DND-41 (cell line): ENCODE results near the gene SETSIP.

Source experiments
- ATAC-seq: fragments of 200-7000 bp; cut with Tn5 transposase; 3 replicates; pipeline ENCODE4 v1.9.1; 2021; ENCODE audit warnings: low read depth; ENCODE audit not compliant: insufficient read depth
- DNase-seq: peaks from one replicate; pipeline ENCODE4 v3.0.0-alpha.2; 2020
- H2AFZ ChIP-seq: 2 replicates; pipeline ENCODE4 v1.6.0; 2012; ENCODE audit warnings: low read depth, low read length
- H3K27ac ChIP-seq: 2 replicates; pipeline ENCODE4 v1.5.1; 2012; ENCODE audit warnings: low read length, inconsistent platforms
- H3K27me3 ChIP-seq: fragments of 200-600 bp; sonication (generic); 2 replicates; pipeline ENCODE4 v1.6.0; 2012; ENCODE audit warnings: low read length, mild to moderate bottlenecking, inconsistent platforms; ENCODE audit not compliant: insufficient read depth, poor library complexity
- H3K36me3 ChIP-seq: 2 replicates; pipeline ENCODE4 v1.5.1; 2012; ENCODE audit warnings: low read length, inconsistent platforms; ENCODE audit not compliant: insufficient read depth
- H3K4me1 ChIP-seq: 2 replicates; pipeline ENCODE4 v1.5.1; 2012; ENCODE audit warnings: mild to moderate bottlenecking, low read length; ENCODE audit not compliant: insufficient read depth
- H3K4me2 ChIP-seq: 2 replicates; pipeline ENCODE4 v1.6.0; 2012; ENCODE audit warnings: mild to moderate bottlenecking, moderate library complexity, low read length, inconsistent platforms; ENCODE audit not compliant: insufficient read depth
- H3K4me3 ChIP-seq, 2 experiments: fragments of 200-600 bp in 1 of 2; shearing (Covaris generic) in 1 of 2; 2 replicates each; pipeline ENCODE4 v1.5.1; 2012 to 2016; ENCODE audit warnings: inconsistent platforms in 2 of 2, low read length in 2 of 2, mild to moderate bottlenecking in 2 of 2, low read depth in 1 of 2, moderate library complexity in 1 of 2
- H3K79me2 ChIP-seq: 2 replicates; pipeline ENCODE4 v1.6.0; 2012; ENCODE audit warnings: low read length, inconsistent platforms; ENCODE audit not compliant: insufficient read depth
- H3K9ac ChIP-seq: 2 replicates; pipeline ENCODE4 v1.6.0; 2012; ENCODE audit warnings: low read depth, mild to moderate bottlenecking, inconsistent platforms, low read length, moderate library complexity
- H3K9me3 ChIP-seq: 2 replicates; pipeline ENCODE4 v1.5.1; 2012; ENCODE audit warnings: low read length, moderate library complexity, mild to moderate bottlenecking, inconsistent platforms; ENCODE audit not compliant: insufficient read depth, severe bottlenecking
- H4K20me1 ChIP-seq: 2 replicates; pipeline ENCODE4 v1.6.0; 2012; ENCODE audit warnings: low read length; ENCODE audit not compliant: insufficient read depth
- CTCF ChIP-seq: IDR thresholded peaks from 2 replicates; pipeline ENCODE4 v1.5.1; 2012; ENCODE audit warnings: borderline replicate concordance, low read length, moderate library complexity, mild to moderate bottlenecking; ENCODE audit not compliant: poor library complexity, severe bottlenecking; ENCODE audit errors: extremely low read depth
- EZH2 ChIP-seq: IDR thresholded peaks from 3 replicates; pipeline ENCODE4 v1.6.1; 2012; ENCODE audit warnings: borderline replicate concordance, low read depth, mild to moderate bottlenecking, moderate library complexity, low read length, inconsistent platforms; ENCODE audit not compliant: severe bottlenecking

SETSIP gene

GRCh38 chr1:92031281-92032110 lies 43.7 kb downstream of the SETSIP start:
- peaks cover 35% of the 10 kb centered on the region for H3K4me1 ChIP-seq
- no peaks in the 10 kb centered on the region for H3K79me2 ChIP-seq
- no peaks in the 10 kb centered on the region for H4K20me1 ChIP-seq
- peak overlapping the region; percentile 89 for H3K9ac ChIP-seq
- peaks cover 12% of the 10 kb centered on the region; the same call in 1 of the 2 replicates for H3K36me3 ChIP-seq
- no peak for TF ChIP-seq EZH2
- TF ChIP-seq CTCF, result no peak
- no peaks in the 10 kb centered on the region for H3K27me3 ChIP-seq
- peak overlapping the region; percentile 96 for H2AFZ ChIP-seq
- H3K27ac ChIP-seq, result peak overlapping the region; percentile 90
- peak overlapping the region in 1 of 2 experiments; percentile 75; a peak in 2 of 4 replicates for H3K4me3 ChIP-seq
- H3K9me3 ChIP-seq, result no peaks in the 10 kb centered on the region
- no peak for DNase-seq
- no peak for ATAC-seq
- H3K4me2 ChIP-seq, result peak overlapping the region; percentile 83

GRCh38 chr1:92030656-92031107 lies 44.5 kb downstream of the SETSIP start:
- Histone ChIP-seq H3K27ac (peak overlapping the region; percentile 90), H3K9ac (peak overlapping the region; percentile 89), H3K4me3 (peak overlapping the region; percentile 59 to 75; a peak in 3 of 4 replicates), H3K9me3 (no peaks in the 10 kb centered on the region), H3K36me3 (peaks cover 12% of the 10 kb centered on the region; the same call in 1 of the 2 replicates), H4K20me1 (no peaks in the 10 kb centered on the region), H3K4me1 (peaks cover 35% of the 10 kb centered on the region), H3K4me2 (peak overlapping the region; percentile 83), H2AFZ (peak overlapping the region; percentile 96), H3K79me2 (no peaks in the 10 kb centered on the region), H3K27me3 (no peaks in the 10 kb centered on the region)
- DNase-seq (peak; percentile 75), ATAC-seq (peak; percentile 84)
- TF ChIP-seq EZH2 (no peak), CTCF (no peak)

GRCh38 chr1:92029241-92029922 lies 45.8 kb downstream of the SETSIP start:
- peak overlapping the region; percentile 96 for H2AFZ ChIP-seq
- peak; percentile 41 for DNase-seq

More at GRCh38 chr1:92029241-92029922, 45.8 kb downstream of the SETSIP start:
- H3K4me3 ChIP-seq, result peak overlapping the region in 1 of 2 experiments; percentile 75; a peak in 3 of 4 replicates
- H3K36me3 ChIP-seq, result peaks cover 6% of the 10 kb centered on the region; the same call in 1 of the 2 replicates
- H4K20me1 ChIP-seq, result no peaks in the 10 kb centered on the region
- peaks cover 35% of the 10 kb centered on the region for H3K4me1 ChIP-seq
- peak overlapping the region; percentile 83 for H3K4me2 ChIP-seq
- H3K27ac ChIP-seq, result peak overlapping the region; percentile 90
- peak overlapping the region; percentile 89 for H3K9ac ChIP-seq
- H3K79me2 ChIP-seq, result no peaks in the 10 kb centered on the region
- TF ChIP-seq EZH2 (no peak), CTCF (no peak)
- no peaks in the 10 kb centered on the region for H3K9me3 ChIP-seq
- ATAC-seq, result no peak
- H3K27me3 ChIP-seq, result no peaks in the 10 kb centered on the region
